BLaER1 treated with 17β-estradiol and CSF1 and Interleukin-3, amounts not matched to agents 10 nM and 100 nM (cell line): ENCODE results near the gene TFAP2E.
"Not testable (repeated sequence)": the region's sequence is repeated elsewhere in the genome, so short reads cannot be mapped to it uniquely, and the experiment has no call there.

Source experiments
- H3K27ac ChIP-seq, 11 experiments: shearing (Covaris generic); formaldehyde crosslinking; 2 replicates each; pipeline ENCODE4 v1.8.1; 2022
- H3K27me3 ChIP-seq, 11 experiments: shearing (Covaris generic); formaldehyde crosslinking; 2 replicates each; pipeline ENCODE4 v1.8.1; 2022
- H3K36me3 ChIP-seq, 11 experiments: shearing (Covaris generic); formaldehyde crosslinking; 2 replicates each; pipeline ENCODE4 v1.8.1; 2022
- H3K4me1 ChIP-seq, 10 experiments: shearing (Covaris generic); formaldehyde crosslinking; 2 replicates each; pipeline ENCODE4 v1.8.1; 2022
- H3K4me2 ChIP-seq, 11 experiments: shearing (Covaris generic); formaldehyde crosslinking; 2 replicates each; pipeline ENCODE4 v1.8.1; 2022
- H3K4me3 ChIP-seq, 10 experiments: shearing (Covaris generic); formaldehyde crosslinking; 2 replicates each; pipeline ENCODE4 v1.8.1; 2022
- H3K9ac ChIP-seq, 11 experiments: shearing (Covaris generic); formaldehyde crosslinking; 2 replicates each; pipeline ENCODE4 v1.8.1; 2022
- H3K9me3 ChIP-seq, 11 experiments: shearing (Covaris generic); formaldehyde crosslinking; replicated peaks in 1 of 11; 2 replicates each; pipeline ENCODE4 v1.8.1; 2022
- H4K20me1 ChIP-seq, 11 experiments: shearing (Covaris generic); formaldehyde crosslinking; 2 replicates each; pipeline ENCODE4 v1.8.1; 2022
- Cebpa-rat ChIP-seq, 11 experiments: shearing (Covaris generic); IDR thresholded peaks; 2 replicates each; pipeline ENCODE4 v1.8.1; 2022

TFAP2E gene

GRCh38 chr1:35577071-35577998, 4.2 kb downstream of the TFAP2E start:
- peak overlapping the region; percentile 85 to 98 (median 94) for H3K27ac ChIP-seq
- peaks cover 0 to 28% (median 0%) of the 10 kb centered on the region in 11 experiments; a peak in 7 of 22 replicates for H4K20me1 ChIP-seq
- H3K36me3 ChIP-seq = peaks cover 0 to 15% (median 6%) of the 10 kb centered on the region in 11 experiments; a peak in 6 of 22 replicates
- peak overlapping the region; percentile 82 to 90 (median 86) for H3K9ac ChIP-seq
- peaks cover 25 to 48% (median 27%) of the 10 kb centered on the region in 11 experiments for H3K27me3 ChIP-seq
- peak overlapping the region; percentile 47 to 78 (median 63) for H3K4me3 ChIP-seq
- peak overlapping the region; percentile 89 to 100 (median 97) for H3K4me2 ChIP-seq
- peaks cover 0 to 11% (median 0%) of the 10 kb centered on the region in 11 experiments; a peak in 6 of 22 replicates for H3K9me3 ChIP-seq
- peaks cover 59 to 89% (median 86%) of the 10 kb centered on the region in 10 experiments for H3K4me1 ChIP-seq
- TF ChIP-seq Cebpa-rat (IDR thresholded peaks at IDR 0.05) = peak in 8 of 11 experiments; percentile 50 to 95 (median 80); a peak in 14 of 22 replicates

GRCh38 chr1:35580949-35581388, 7.9 kb downstream of the TFAP2E start:
- Histone ChIP-seq H4K20me1 (peaks cover 0 to 7% (median 0%) of the 10 kb centered on the region in 11 experiments; a peak in 1 of 22 replicates), H3K4me1 (peaks cover 39 to 57% (median 52%) of the 10 kb centered on the region in 10 experiments), H3K4me2 (peak overlapping the region in 9 of 11 experiments; percentile 28 to 100 (median 97); a peak in 16 of 22 replicates), H3K27me3 (peaks cover 0 to 13% (median 0%) of the 10 kb centered on the region in 11 experiments; a peak in 7 of 22 replicates), H3K27ac (peak overlapping the region in 2 of 11 experiments; percentile 25; a peak in 1 of 22 replicates), H3K36me3 (peaks cover 0 to 25% (median 0%) of the 10 kb centered on the region in 11 experiments; a peak in 6 of 22 replicates), H3K9ac (no peak overlapping the region), H3K4me3 (no peak overlapping the region), H3K9me3 (no peaks in the 10 kb centered on the region)
- TF ChIP-seq Cebpa-rat (IDR thresholded peaks at IDR 0.05) = no peak

- Histone ChIP-seq H3K4me1 (peaks cover 33 to 51% (median 45%) of the 10 kb centered on the region in 10 experiments), H3K4me2 (peak overlapping the region in 6 of 11 experiments; percentile 57 to 98 (median 97); a peak in 9 of 22 replicates), H3K36me3 (peaks cover 0 to 28% (median 0%) of the 10 kb centered on the region in 11 experiments; a peak in 7 of 22 replicates), H4K20me1 (peaks cover 0 to 13% (median 0%) of the 10 kb centered on the region in 11 experiments; a peak in 3 of 22 replicates), H3K27ac (peak overlapping the region in 1 of 11 experiments; percentile 25; a peak in 1 of 22 replicates)
- H3K4me3 ChIP-seq, H3K27me3 ChIP-seq, H3K9ac ChIP-seq, H3K9me3 ChIP-seq: not testable (repeated sequence)
These were observed 8.5 kb downstream of the TFAP2E start for GRCh38 chr1:35581621-35582020.

- no peak for TF ChIP-seq Cebpa-rat (IDR thresholded peaks at IDR 0.05)
- no peak overlapping the region for H3K9ac ChIP-seq
- H3K27me3 ChIP-seq = no peaks in the 10 kb centered on the region
- H4K20me1 ChIP-seq = peaks cover 0 to 24% (median 0%) of the 10 kb centered on the region in 11 experiments; a peak in 5 of 22 replicates
- H3K4me1 ChIP-seq = peaks cover 0 to 17% (median 13%) of the 10 kb centered on the region in 10 experiments; a peak in 18 of 20 replicates
- peaks cover 0 to 57% (median 4%) of the 10 kb centered on the region in 11 experiments; a peak in 12 of 22 replicates for H3K36me3 ChIP-seq
- no peak overlapping the region for H3K4me3 ChIP-seq
- no peak overlapping the region for H3K4me2 ChIP-seq
- no peak overlapping the region for H3K27ac ChIP-seq
- H3K9me3 ChIP-seq = no peaks in the 10 kb centered on the region
These were observed 12.2 kb downstream of the TFAP2E start for GRCh38 chr1:35585281-35585680.

GRCh38 chr1:35585805-35586204, 12.7 kb downstream of the TFAP2E start:
- H3K4me2 ChIP-seq, H3K4me3 ChIP-seq: not testable (repeated sequence)

GRCh38 chr1:35586808-35587207, 13.7 kb downstream of the TFAP2E start:
- H3K27ac ChIP-seq = no peak overlapping the region
- no peak overlapping the region for H3K4me3 ChIP-seq
- H3K27me3 ChIP-seq = no peaks in the 10 kb centered on the region
- no peak overlapping the region for H3K9ac ChIP-seq
- TF ChIP-seq Cebpa-rat (IDR thresholded peaks at IDR 0.05) = no peak
- H4K20me1 ChIP-seq = peaks cover 0 to 29% (median 0%) of the 10 kb centered on the region in 11 experiments; a peak in 5 of 22 replicates
- H3K4me1 ChIP-seq = peaks cover 0 to 2% (median 0%) of the 10 kb centered on the region in 10 experiments; a peak in 3 of 20 replicates
- H3K4me2 ChIP-seq = no peak overlapping the region
- H3K36me3 ChIP-seq = peaks cover 0 to 73% (median 15%) of the 10 kb centered on the region in 11 experiments; a peak in 14 of 22 replicates
- H3K9me3 ChIP-seq = no peaks in the 10 kb centered on the region

More at GRCh38 chr1:35585805-35586204, 12.7 kb downstream of the TFAP2E start:
- H3K36me3 ChIP-seq = peaks cover 0 to 63% (median 9%) of the 10 kb centered on the region in 11 experiments; a peak in 14 of 22 replicates
- peaks cover 0 to 28% (median 0%) of the 10 kb centered on the region in 11 experiments; a peak in 5 of 22 replicates for H4K20me1 ChIP-seq
- H3K9ac ChIP-seq, H3K27me3 ChIP-seq, H3K9me3 ChIP-seq, H3K27ac ChIP-seq: not testable (repeated sequence)
- peaks cover 0 to 12% (median 8%) of the 10 kb centered on the region in 10 experiments; a peak in 16 of 20 replicates for H3K4me1 ChIP-seq

- H3K4me1 ChIP-seq = peaks cover under 1 to 5% (median 3%) of the 10 kb centered on the region in 10 experiments; a peak in 17 of 20 replicates
- no peaks in the 10 kb centered on the region for H3K27me3 ChIP-seq
- no peak overlapping the region for H3K4me3 ChIP-seq
- peaks cover 0 to 32% (median 0%) of the 10 kb centered on the region in 11 experiments; a peak in 6 of 22 replicates for H4K20me1 ChIP-seq
- H3K9me3 ChIP-seq = no peaks in the 10 kb centered on the region
- no peak for TF ChIP-seq Cebpa-rat (IDR thresholded peaks at IDR 0.05)
- peaks cover 0 to 79% (median 15%) of the 10 kb centered on the region in 11 experiments; a peak in 14 of 22 replicates for H3K36me3 ChIP-seq
- H3K4me2 ChIP-seq = no peak overlapping the region
- no peak overlapping the region for H3K9ac ChIP-seq
- no peak overlapping the region for H3K27ac ChIP-seq
These were observed 14.6 kb downstream of the TFAP2E start for GRCh38 chr1:35587736-35588135.

- Histone ChIP-seq H4K20me1 (peaks cover 0 to 37% (median 0%) of the 10 kb centered on the region in 11 experiments; a peak in 6 of 22 replicates), H3K36me3 (peaks cover 0 to 77% (median 15%) of the 10 kb centered on the region in 11 experiments; a peak in 14 of 22 replicates), H3K27ac (no peak overlapping the region; a peak in 1 of 22 replicates), H3K9me3 (no peaks in the 10 kb centered on the region), H3K9ac (no peak overlapping the region), H3K4me3 (no peak overlapping the region), H3K4me1 (peaks cover 7 to 11% (median 9%) of the 10 kb centered on the region in 10 experiments), H3K4me2 (no peak overlapping the region), H3K27me3 (no peaks in the 10 kb centered on the region)
- TF ChIP-seq Cebpa-rat (IDR thresholded peaks at IDR 0.05) = no peak
These were observed 15.2 kb downstream of the TFAP2E start for GRCh38 chr1:35588197-35588910.
